Measurements from ENCODE around the gene ZBTB40. TPM values are rescaled to one million over a fixed set of nuclear protein-coding genes. Genes with fewer than 3 reads are reported as not detected.
A peak's percentile ranks its signal among the peaks of the same experiment; 100 is the strongest.

ZBTB40 gene
- total RNA-seq, 6 experiments from 2014 or later = 6.2 to 7.6 (median 7.0) TPM

GRCh38 chr1:22449636-22450035 lies 2.0 kb upstream of the ZBTB40 start:
- H3K36me3 ChIP-seq = no peaks in the 10 kb centered on the region
- WGBS (ENCODE audit: insufficient coverage, low coverage, low lambda C conversion rate, missing lambda C conversion rate) = 95% methylated on average over 7 of the region's 7 CpGs
- H3K27me3 ChIP-seq = no peaks in the 10 kb centered on the region
- peaks cover 0 to 7% (median 0%) of the 10 kb centered on the region in 4 donors for H3K4me1 ChIP-seq
- intact Hi-C loops (cut with DNase I) = no loop called here
- ATAC-seq = no peak
- no peak overlapping the region for H3K4me3 ChIP-seq
- no peaks in the 10 kb centered on the region for H3K9me3 ChIP-seq
- no peak overlapping the region for H3K27ac ChIP-seq
- TF ChIP-seq CTCF (IDR thresholded peaks at IDR 0.05) = no peak
- TF ChIP-seq POLR2A (IDR thresholded peaks at IDR 0.05) = no peak
- DNase-seq = no peak

- intact Hi-C loops (cut with DNase I) = no loop called here
- peaks cover 0 to 7% (median 0%) of the 10 kb centered on the region in 4 donors for H3K4me1 ChIP-seq
- WGBS (ENCODE audit: insufficient coverage, low coverage, low lambda C conversion rate, missing lambda C conversion rate) = 67% methylated on average over 12 of the region's 12 CpGs
- TF ChIP-seq CTCF (IDR thresholded peaks at IDR 0.05) (no peak), POLR2A (IDR thresholded peaks at IDR 0.05) (no peak)
- H3K4me3 ChIP-seq = no peak overlapping the region
- no peak overlapping the region for H3K27ac ChIP-seq
- H3K27me3 ChIP-seq = no peaks in the 10 kb centered on the region
- no peaks in the 10 kb centered on the region for H3K9me3 ChIP-seq
- no peak for DNase-seq
- ATAC-seq = no peak
- H3K36me3 ChIP-seq = no peaks in the 10 kb centered on the region
Observed at GRCh38 chr1:22450351-22451021, 1.2 kb upstream of the ZBTB40 start.

- peak overlapping the region; percentile 90 to 95 (median 91) for H3K4me3 ChIP-seq
- peaks cover 0 to 23% (median 0%) of the 10 kb centered on the region in 4 donors for H3K4me1 ChIP-seq
- intact Hi-C loops (cut with DNase I) = no loop called here
- H3K27me3 ChIP-seq = no peaks in the 10 kb centered on the region
- no peaks in the 10 kb centered on the region for H3K9me3 ChIP-seq
- TF ChIP-seq CTCF (IDR thresholded peaks at IDR 0.05) (no peak), POLR2A (IDR thresholded peaks at IDR 0.05) (no peak)
- WGBS (ENCODE audit: insufficient coverage, low coverage, low lambda C conversion rate, missing lambda C conversion rate) = 3% methylated on average over 12 of the region's 12 CpGs
- ATAC-seq (peak; percentile 50 to 63 (median 58)), DNase-seq (peak; percentile 34 to 59 (median 58))
- no peaks in the 10 kb centered on the region for H3K36me3 ChIP-seq
- peak overlapping the region; percentile 85 to 91 (median 88) for H3K27ac ChIP-seq
Observed at GRCh38 chr1:22452481-22452957, 868 bp downstream of the ZBTB40 start.

GRCh38 chr1:22453181-22453580 lies 1.5 kb downstream of the ZBTB40 start:
- TF ChIP-seq CTCF (IDR thresholded peaks at IDR 0.05) (no peak), POLR2A (IDR thresholded peaks at IDR 0.05) (no peak)
- intact Hi-C loops (cut with DNase I) = no loop called here
- no peak for DNase-seq
- WGBS (ENCODE audit: insufficient coverage, low coverage, low lambda C conversion rate, missing lambda C conversion rate) = 43% methylated on average over 2 of the region's 2 CpGs
- Histone ChIP-seq H3K9me3 (no peaks in the 10 kb centered on the region), H3K36me3 (no peaks in the 10 kb centered on the region), H3K4me3 (peak overlapping the region in 2 of 3 donors; percentile 90 to 91), H3K27me3 (no peaks in the 10 kb centered on the region), H3K27ac (peak overlapping the region in 1 of 3 donors; percentile 85), H3K4me1 (peaks cover 0 to 30% (median 1%) of the 10 kb centered on the region in 4 donors)
- no peak for ATAC-seq
